Neuronal stem cell (in vitro differentiated cells): ENCODE results near the gene CRACR2B.

Source experiments
- DNase-seq: peaks from one replicate; pipeline ENCODE4 v3.0.0-alpha.2; 2013; ENCODE audit warnings: low spot score
- H2AFZ ChIP-seq: one replicate; pipeline ENCODE4 v1.6.1; 2013; ENCODE audit warnings: mild to moderate bottlenecking, low read length, inconsistent platforms
- H2AK5ac ChIP-seq: 2 replicates; pipeline ENCODE4 v1.6.1; 2013; ENCODE audit warnings: low read depth, mild to moderate bottlenecking, inconsistent platforms, low read length, moderate library complexity, mixed read lengths
- H2BK120ac ChIP-seq: 2 replicates; pipeline ENCODE4 v1.6.1; 2013; ENCODE audit warnings: low read depth, mild to moderate bottlenecking, inconsistent platforms, low read length, moderate library complexity, mixed read lengths
- H2BK12ac ChIP-seq: one replicate; pipeline ENCODE4 v1.6.1; 2013; ENCODE audit warnings: low read length, inconsistent platforms
- H2BK15ac ChIP-seq: 2 replicates; pipeline ENCODE4 v1.6.1; 2013; ENCODE audit warnings: mild to moderate bottlenecking, low read length, inconsistent platforms, mixed read lengths
- H2BK5ac ChIP-seq: one replicate; pipeline ENCODE4 v1.6.1; 2013; ENCODE audit warnings: inconsistent platforms, mild to moderate bottlenecking, low read length, moderate library complexity
- H3K14ac ChIP-seq: one replicate; pipeline ENCODE4 v1.6.1; 2013; ENCODE audit warnings: low read length, inconsistent platforms
- H3K18ac ChIP-seq: 2 replicates; pipeline ENCODE4 v1.6.1; 2013; ENCODE audit warnings: low read length, inconsistent platforms
- H3K23ac ChIP-seq: 2 replicates; pipeline ENCODE4 v1.6.1; 2013; ENCODE audit warnings: low read depth, mild to moderate bottlenecking, mixed read lengths, low read length, inconsistent platforms; ENCODE audit not compliant: poor library complexity
- H3K27ac ChIP-seq: replicated peaks from 3 replicates; pipeline ENCODE4 v1.5.1; 2013; ENCODE audit warnings: low read length, inconsistent platforms
- H3K27me3 ChIP-seq, 3 experiments: 2 replicates each; pipeline ENCODE4 v1.6.1; 2013; ENCODE audit warnings: low read length in 3 of 3, mild to moderate bottlenecking in 2 of 3, inconsistent platforms in 1 of 3, low read depth in 1 of 3, mixed read lengths in 1 of 3, moderate library complexity in 1 of 3; ENCODE audit not compliant: control insufficient read depth in 3 of 3, insufficient read depth in 3 of 3
- H3K36me3 ChIP-seq, 2 donors: replicated peaks in 1 of 2; 2 replicates each; pipeline ENCODE4 v1.6.1; 2013; ENCODE audit warnings: low read length in 2 of 2; ENCODE audit not compliant: control insufficient read depth in 2 of 2, insufficient read depth in 2 of 2
- H3K4ac ChIP-seq: 2 replicates; pipeline ENCODE4 v1.6.1; 2013; ENCODE audit warnings: inconsistent platforms, mild to moderate bottlenecking, low read length, moderate library complexity
- H3K4me1 ChIP-seq, 2 donors: 1 replicate in 1 of 2; 2 replicates in 1 of 2; pipeline ENCODE4 v1.6.1; 2013; ENCODE audit warnings: low read length in 2 of 2, low read depth in 1 of 2; ENCODE audit not compliant: control insufficient read depth in 2 of 2, insufficient read depth in 1 of 2
- H3K4me2 ChIP-seq: one replicate; pipeline ENCODE4 v1.6.1; 2013; ENCODE audit warnings: mild to moderate bottlenecking, low read length, inconsistent platforms; ENCODE audit not compliant: insufficient read depth, poor library complexity, severe bottlenecking
- H3K4me3 ChIP-seq, 2 donors: 2 replicates each; pipeline ENCODE4 v1.5.1; 2013; ENCODE audit warnings: low read length in 2 of 2, mild to moderate bottlenecking in 2 of 2, inconsistent platforms in 1 of 2, moderate library complexity in 1 of 2
- H3K79me1 ChIP-seq: one replicate; pipeline ENCODE4 v1.6.1; 2013; ENCODE audit warnings: low read depth, mild to moderate bottlenecking, inconsistent platforms, low read length, moderate library complexity
- H3K9ac ChIP-seq: one replicate; pipeline ENCODE4 v1.6.1; 2013; ENCODE audit warnings: mild to moderate bottlenecking, low read depth, low read length, inconsistent platforms; ENCODE audit not compliant: poor library complexity
- H3K9me3 ChIP-seq, 2 donors: replicated peaks in 1 of 2; 2 replicates each; pipeline versions ENCODE3 to v1.6.1; 2013; ENCODE audit warnings: low read length in 2 of 2, mild to moderate bottlenecking in 2 of 2, inconsistent platforms in 1 of 2, low read depth in 1 of 2, mixed read lengths in 1 of 2, moderate library complexity in 1 of 2; ENCODE audit not compliant: control insufficient read depth in 2 of 2, insufficient read depth in 1 of 2
- H4K8ac ChIP-seq: one replicate; pipeline ENCODE4 v1.6.1; 2013; ENCODE audit warnings: low read depth, mild to moderate bottlenecking, inconsistent platforms, low read length, moderate library complexity
- H4K91ac ChIP-seq: one replicate; pipeline ENCODE4 v1.6.1; 2013; ENCODE audit warnings: low read length, low read depth, mild to moderate bottlenecking, inconsistent platforms; ENCODE audit not compliant: poor library complexity
- WGBS, 2 donors: extraction: QIAGEN DNeasy Blood & Tissue Kit; methylation state at CpG; one replicate each; pipeline ENCODE4 v1.1.7; 2013; ENCODE audit warnings: missing lambda C conversion rate in 2 of 2, mixed read lengths in 1 of 2; ENCODE audit not compliant: insufficient read length in 2 of 2, insufficient replicate concordance in 1 of 2; ENCODE audit errors: extremely low coverage in 2 of 2; 5-methylcytosine and 5-hydroxymethylcytosine counted together

Gene CRACR2B

GRCh38 chr11:823441-824291 is 4.1 kb upstream of the CRACR2B start:
- Histone ChIP-seq H3K36me3 (peaks cover 0 to 37% of the 10 kb centered on the region in 2 donors), H4K8ac (no peak overlapping the region), H3K79me1 (peaks cover 6% of the 10 kb centered on the region), H3K23ac (peak overlapping the region; percentile 73), H3K9me3 (no peaks in the 10 kb centered on the region), H2BK12ac (no peak overlapping the region), H3K14ac (peak overlapping the region; percentile 21), H2BK5ac (no peak overlapping the region), H3K4me2 (no peak overlapping the region), H3K9ac (no peak overlapping the region), H2AK5ac (no peak overlapping the region), H3K4me1 (peaks cover 25 to 26% of the 10 kb centered on the region in 2 donors), H3K4me3 (no peak overlapping the region), H3K4ac (no peak overlapping the region), H2BK120ac (no peak overlapping the region), H3K27me3 (peaks cover 0 to 23% (median 0%) of the 10 kb centered on the region in 3 experiments), H3K27ac (no peak overlapping the region), H2BK15ac (no peak overlapping the region), H2AFZ (no peak overlapping the region), H4K91ac (no peak overlapping the region), H3K18ac (no peak overlapping the region)
- no peak for DNase-seq
- no CpG with 5 or more reads among the region's 53 CpGs for WGBS, 2 donors

GRCh38 chr11:824292-824880 is 3.3 kb upstream of the CRACR2B start:
- H2AK5ac ChIP-seq: no peak overlapping the region
- no peak overlapping the region for H3K14ac ChIP-seq
- no CpG with 5 or more reads among the region's 59 CpGs for WGBS, 2 donors
- H3K9ac ChIP-seq: no peak overlapping the region
- H3K79me1 ChIP-seq: peaks cover 6% of the 10 kb centered on the region
- no peak overlapping the region for H3K4me2 ChIP-seq
- H3K36me3 ChIP-seq: peaks cover 0 to 37% of the 10 kb centered on the region in 2 donors
- no peak overlapping the region for H3K18ac ChIP-seq
- H2BK15ac ChIP-seq: no peak overlapping the region
- no peak overlapping the region for H2BK5ac ChIP-seq
- no peak overlapping the region for H2AFZ ChIP-seq
- no peak for DNase-seq
- H4K91ac ChIP-seq: no peak overlapping the region
- peaks cover 28% of the 10 kb centered on the region in 2 donors for H3K4me1 ChIP-seq
- no peaks in the 10 kb centered on the region for H3K9me3 ChIP-seq
- no peak overlapping the region for H2BK120ac ChIP-seq
- no peak overlapping the region for H3K4ac ChIP-seq
- no peak overlapping the region for H4K8ac ChIP-seq
- no peak overlapping the region for H3K4me3 ChIP-seq
- no peak overlapping the region for H2BK12ac ChIP-seq
- H3K23ac ChIP-seq: no peak overlapping the region
- H3K27me3 ChIP-seq: peaks cover 0 to 30% (median 0%) of the 10 kb centered on the region in 3 experiments
- no peak overlapping the region for H3K27ac ChIP-seq

GRCh38 chr11:824942-825341 is 2.8 kb upstream of the CRACR2B start:
- H3K9me3 ChIP-seq: no peaks in the 10 kb centered on the region

More at GRCh38 chr11:824942-825341, 2.8 kb upstream of the CRACR2B start:
- Histone ChIP-seq H3K27me3 (peaks cover 0 to 36% (median 0%) of the 10 kb centered on the region in 3 experiments), H2BK15ac (no peak overlapping the region), H3K18ac (no peak overlapping the region), H2AFZ (no peak overlapping the region), H4K8ac (no peak overlapping the region), H3K79me1 (peaks cover 6% of the 10 kb centered on the region), H3K4ac (no peak overlapping the region), H4K91ac (no peak overlapping the region), H2AK5ac (no peak overlapping the region), H3K36me3 (peaks cover 0 to 37% of the 10 kb centered on the region in 2 donors), H2BK5ac (no peak overlapping the region), H3K4me1 (peaks cover 33% of the 10 kb centered on the region in 2 donors), H3K27ac (no peak overlapping the region), H3K9ac (no peak overlapping the region), H3K23ac (no peak overlapping the region), H3K4me3 (no peak overlapping the region), H2BK120ac (no peak overlapping the region), H2BK12ac (no peak overlapping the region), H3K4me2 (no peak overlapping the region), H3K14ac (no peak overlapping the region)
- WGBS, 2 donors: no CpG with 5 or more reads among the region's 11 CpGs
- no peak for DNase-seq
